H1 (cell line): ENCODE results near the gene PXN. TPM values are rescaled to one million over a fixed set of nuclear protein-coding genes. Genes with fewer than 3 reads are reported as not detected.

Source experiments
- CTCF ChIA-PET: fragments of 300-600 bp; sonication (Branson Sonifier 250); formaldehyde crosslinking; loops from one replicate; lab custom pipeline; 2021; ENCODE audit not compliant: partially characterized antibody; lab: Charles Lee
- POLR2A ChIA-PET: fragments of 300-600 bp; sonication (Branson Sonifier 250); formaldehyde crosslinking; loops from one replicate; lab custom pipeline; 2021; ENCODE audit warnings: inconsistent platforms; ENCODE audit not compliant: partially characterized antibody; lab: Charles Lee
- DNase-seq, 2 experiments: peaks; one replicate each; pipeline versions ENCODE4 v3.0.0 to v3.0.0-alpha.2; 2010 to 2022; ENCODE audit warnings: low spot score in 2 of 2, low read depth in 1 of 2, mixed read lengths in 1 of 2
- FAIRE-seq: peaks from 2 replicates; lab custom pipeline; 2011; peaks lifted over from hg19 to GRCh38; lab: Jason Lieb, UNC
- H2AFZ ChIP-seq: 2 replicates; pipeline ENCODE4 v1.8.1; 2012; ENCODE audit warnings: low read length, inconsistent platforms
- H2AK5ac ChIP-seq: 2 replicates; pipeline ENCODE4 v1.6.1; 2013; ENCODE audit warnings: low read depth, low read length
- H2BK120ac ChIP-seq: replicated peaks from 2 replicates; pipeline ENCODE3; 2013; ENCODE audit warnings: low read depth, low read length, inconsistent platforms
- H2BK12ac ChIP-seq: 2 replicates; pipeline ENCODE4 v1.6.1; 2013; ENCODE audit warnings: low read depth, low read length
- H2BK15ac ChIP-seq: 2 replicates; pipeline ENCODE4 v1.6.1; 2013; ENCODE audit warnings: low read length
- H2BK20ac ChIP-seq: 2 replicates; pipeline ENCODE4 v1.6.1; 2013; ENCODE audit warnings: low read length
- H2BK5ac ChIP-seq: 2 replicates; pipeline ENCODE4 v1.6.1; 2013; ENCODE audit warnings: low read depth, low read length
- H3K14ac ChIP-seq: 2 replicates; pipeline ENCODE4 v1.6.1; 2013; ENCODE audit warnings: inconsistent platforms; ENCODE audit not compliant: insufficient read length
- H3K18ac ChIP-seq: 2 replicates; pipeline ENCODE4 v1.6.1; 2013; ENCODE audit warnings: low read length; ENCODE audit errors: extremely low read depth
- H3K23ac ChIP-seq: 2 replicates; pipeline ENCODE4 v1.6.1; 2013; ENCODE audit warnings: inconsistent platforms; ENCODE audit not compliant: insufficient read length
- H3K23me2 ChIP-seq: 2 replicates; pipeline ENCODE4 v1.6.1; 2013; ENCODE audit warnings: low read depth, low read length
- H3K27ac ChIP-seq: 2 replicates; pipeline ENCODE4 v1.6.1; 2011; ENCODE audit warnings: low read depth, low read length, inconsistent platforms
- H3K27me3 ChIP-seq, 4 experiments: replicated peaks in 1 of 4; 1 replicate in 1 of 4; 2 replicates in 3 of 4; pipeline versions ENCODE4 v1.6.1 to v1.8.1; 2011 to 2013; ENCODE audit warnings: low read length in 3 of 4, mild to moderate bottlenecking in 3 of 4, inconsistent platforms in 2 of 4, mixed read lengths in 2 of 4, moderate library complexity in 1 of 4; ENCODE audit not compliant: control insufficient read depth in 3 of 4, insufficient read depth in 3 of 4; ENCODE audit errors: extremely low read depth in 1 of 4
- H3K36me3 ChIP-seq, 4 experiments: 2 replicates each; pipeline versions ENCODE4 v1.6.1 to v1.8.1; 2011 to 2013; ENCODE audit warnings: mild to moderate bottlenecking in 4 of 4, low read length in 3 of 4, moderate library complexity in 2 of 4, control low read depth in 1 of 4, inconsistent platforms in 1 of 4; ENCODE audit not compliant: insufficient read depth in 4 of 4, control insufficient read depth in 2 of 4
- H3K4ac ChIP-seq: replicated peaks from 2 replicates; pipeline ENCODE3; 2013; ENCODE audit warnings: low read length, low read depth, mixed read lengths, inconsistent platforms; ENCODE audit not compliant: insufficient read length
- H3K4me1 ChIP-seq, 4 experiments: replicated peaks in 1 of 4; 1 replicate in 1 of 4; 2 replicates in 3 of 4; pipeline versions ENCODE4 v1.6.1 to v1.8.1; 2011 to 2013; ENCODE audit warnings: low read length in 3 of 4, inconsistent platforms in 2 of 4, mixed read lengths in 1 of 4; ENCODE audit not compliant: insufficient read depth in 4 of 4, control insufficient read depth in 3 of 4
- H3K4me2 ChIP-seq, 2 experiments: 2 replicates each; pipeline versions ENCODE4 v1.6.1 to v1.8.1; 2011 to 2013; ENCODE audit warnings: low read depth in 2 of 2, low read length in 2 of 2, control low read depth in 1 of 2, inconsistent platforms in 1 of 2, mild to moderate bottlenecking in 1 of 2; ENCODE audit not compliant: insufficient read depth in 1 of 2
- H3K4me3 ChIP-seq, 4 experiments: fragments of 200-600, 300-600 bp in 1 of 4; sonication (generic), shearing (Covaris generic), sonication (Bioruptor Twin) in 1 of 4; 2 replicates each; pipeline versions ENCODE4 v1.5.1 to v1.8.1; 2011 to 2016; ENCODE audit warnings: low read length in 4 of 4, low read depth in 3 of 4, control low read depth in 2 of 4, inconsistent platforms in 2 of 4, mild to moderate bottlenecking in 2 of 4, mixed read lengths in 1 of 4, moderate library complexity in 1 of 4; ENCODE audit not compliant: insufficient read depth in 2 of 4; ENCODE audit errors: extremely low read depth in 1 of 4
- H3K56ac ChIP-seq: replicated peaks from 2 replicates; pipeline ENCODE3; 2013; ENCODE audit warnings: low read depth, mild to moderate bottlenecking, mixed read lengths, low read length, inconsistent platforms; ENCODE audit not compliant: insufficient read length
- H3K79me1 ChIP-seq: 2 replicates; pipeline ENCODE4 v1.6.1; 2013; ENCODE audit warnings: low read depth, low read length, control low read depth
- H3K79me2 ChIP-seq, 2 experiments: 2 replicates each; pipeline versions ENCODE4 v1.6.1 to v1.8.1; 2012 to 2013; ENCODE audit warnings: low read length in 2 of 2, mild to moderate bottlenecking in 2 of 2, inconsistent platforms in 1 of 2; ENCODE audit not compliant: insufficient read depth in 2 of 2, control insufficient read depth in 1 of 2
- H3K9ac ChIP-seq, 4 experiments: replicated peaks in 1 of 4; 1 replicate in 1 of 4; 2 replicates in 3 of 4; pipeline versions ENCODE4 v1.6.1 to v1.8.1; 2011 to 2013; ENCODE audit warnings: low read depth in 3 of 4, low read length in 3 of 4, control low read depth in 2 of 4, mild to moderate bottlenecking in 2 of 4, moderate library complexity in 2 of 4, inconsistent platforms in 1 of 4; ENCODE audit errors: extremely low read depth in 1 of 4
- H3K9me3 ChIP-seq, 2 experiments: 2 replicates each; pipeline versions ENCODE4 v1.6.1 to v1.8.1; 2012 to 2013; ENCODE audit warnings: mild to moderate bottlenecking in 2 of 2, moderate library complexity in 2 of 2, control low read depth in 1 of 2, inconsistent platforms in 1 of 2, low read depth in 1 of 2, low read length in 1 of 2, mixed read lengths in 1 of 2; ENCODE audit not compliant: insufficient read depth in 2 of 2
- H4K20me1 ChIP-seq, 2 experiments: replicated peaks in 1 of 2; 2 replicates each; pipeline versions ENCODE3 to v1.8.1; 2011 to 2013; ENCODE audit warnings: inconsistent platforms in 2 of 2, low read length in 2 of 2, mild to moderate bottlenecking in 1 of 2; ENCODE audit not compliant: insufficient read depth in 2 of 2, control insufficient read depth in 1 of 2
- H4K5ac ChIP-seq: 2 replicates; pipeline ENCODE4 v1.6.1; 2013; ENCODE audit warnings: low read length, low read depth, mixed read lengths, inconsistent platforms; ENCODE audit not compliant: insufficient read length
- H4K8ac ChIP-seq: 2 replicates; pipeline ENCODE4 v1.8.0; 2013; ENCODE audit warnings: mild to moderate bottlenecking, moderate library complexity, low read length, inconsistent platforms; ENCODE audit not compliant: insufficient read depth; ENCODE audit errors: extremely low read depth
- H4K91ac ChIP-seq: replicated peaks from 2 replicates; pipeline ENCODE3; 2013; ENCODE audit warnings: low read length, mixed read lengths, inconsistent platforms; ENCODE audit not compliant: insufficient read length
- EP300 ChIP-seq, 2 experiments: IDR thresholded peaks; 1 replicate in 1 of 2; 2 replicates in 1 of 2; pipeline ENCODE4 v1.6.1; 2011 to 2012; ENCODE audit warnings: low read depth in 2 of 2, low read length in 2 of 2, mild to moderate bottlenecking in 2 of 2, borderline replicate concordance in 1 of 2, inconsistent platforms in 1 of 2, moderate library complexity in 1 of 2
- POLR2AphosphoS5 ChIP-seq: IDR thresholded peaks from 2 replicates; pipeline ENCODE4 v1.6.1; 2011; ENCODE audit warnings: low read depth, low read length
- RNF2 ChIP-seq: fragments of 200-900, 300-1000 bp; sonication (generic); IDR thresholded peaks from 2 replicates; pipeline ENCODE4 v1.7.1; 2016; ENCODE audit warnings: borderline replicate concordance, low read depth, mild to moderate bottlenecking, antibody characterized with exemption, low read length; ENCODE audit not compliant: poor library complexity, severe bottlenecking; ENCODE audit errors: missing control alignments
- WGBS, 2 experiments: shearing (Covaris generic) in 1 of 2; methylation state at CpG; one replicate each; pipeline versions ENCODE4 v1.1.6 to v1.1.7; 2013 to 2015; ENCODE audit warnings: low lambda C conversion rate in 2 of 2, mixed read lengths in 2 of 2, inconsistent platforms in 1 of 2, low coverage in 1 of 2, missing lambda C conversion rate in 1 of 2; ENCODE audit not compliant: insufficient replicate concordance in 2 of 2, insufficient coverage in 1 of 2, insufficient read length in 1 of 2; ENCODE audit errors: extremely low coverage in 1 of 2, missing lambda C conversion rate in 1 of 2; 5-methylcytosine and 5-hydroxymethylcytosine counted together
- polyA plus RNA-seq, 7 experiments: library from polyadenylated mRNA; depleted of rRNA in 3 of 7; stranded (reverse) in 5 of 7; unstranded in 2 of 7; fragments of >200 nt in 5 of 7; fragments of 200-250 nt in 2 of 7; gene quantifications; 1 replicate in 5 of 7; 2 replicates in 1 of 7; 4 replicates in 1 of 7; pipeline versions ENCODE4 v1.2.1 to v1.2.3, GENCODE V29; 2011 to 2013; ENCODE audit warnings: missing spikeins in 2 of 7, mixed read lengths in 2 of 7
- total RNA-seq: library from RNA; stranded (reverse); fragmentation: NEBNext Ultra II Directional; extraction: Animal tissue kit (Norgen Biotek cat#: 25700); gene quantifications from 2 replicates; pipeline ENCODE4 v1.2.1, GENCODE V29; 2021

Gene PXN
- total and polyA plus RNA-seq, 2 of the 8 experiments (the other 6 are each of a cell fraction or from before 2014, with no cell fraction given) = 51.0 to 105 TPM

- H3K18ac ChIP-seq = no peak overlapping the region
- DNase-seq (no peak), FAIRE-seq (no peak)
- H3K9me3 ChIP-seq = no peaks in the 10 kb centered on the region
- H2BK15ac ChIP-seq = no peak overlapping the region
- no peak overlapping the region for H2AK5ac ChIP-seq
- ChIA-PET CTCF (interaction anchor here (0.8 to 1.4 kb wide), 4 partner anchors 10 to 60 kb away, joined by 3 read pairs; no protein-coding TSS in a partner anchor), POLR2A (interaction anchor here (1.0 to 20.9 kb wide), 4 partner anchors 11 to 24 kb away, joined by 3 to 358 read pairs (median 6); partner anchors contain the start of genes GCN1 and RPLP0)
- H3K9ac ChIP-seq = no peak overlapping the region
- no peaks in the 10 kb centered on the region; the same call in 1 of the 2 replicates for H3K79me1 ChIP-seq
- H3K14ac ChIP-seq = no peak overlapping the region
- H3K79me2 ChIP-seq = no peaks in the 10 kb centered on the region; a peak in 1 of 4 replicates
- H3K4me2 ChIP-seq = no peak overlapping the region
- H3K56ac ChIP-seq = no peak overlapping the region
- H2BK12ac ChIP-seq = no peak overlapping the region
- H4K20me1 ChIP-seq = peaks cover 4 to 13% of the 10 kb centered on the region in 2 experiments
- no peak overlapping the region for H4K91ac ChIP-seq
- H3K4me3 ChIP-seq = no peak overlapping the region
- H3K23me2 ChIP-seq = no peaks in the 10 kb centered on the region
- no peak overlapping the region for H2BK20ac ChIP-seq
- H3K27me3 ChIP-seq = no peaks in the 10 kb centered on the region
- peaks cover 46 to 82% (median 73%) of the 10 kb centered on the region in 4 experiments for H3K36me3 ChIP-seq
- no peak overlapping the region for H2BK120ac ChIP-seq
- WGBS, 2 experiments = 99% methylated on average over 11 of the region's 11 CpGs; no CpG with 5 or more reads in 1 of the 2 experiments
- H4K5ac ChIP-seq = no peak overlapping the region
- H2AFZ ChIP-seq = no peak overlapping the region
- no peak for TF ChIP-seq EP300 (IDR thresholded peaks at IDR 0.05; ENCODE audit: borderline replicate concordance in 1 of 2, low read depth in 2 of 2, low read length in 2 of 2)
- no peak for TF ChIP-seq RNF2
- no peak for TF ChIP-seq POLR2AphosphoS5
- TF ChIP-seq, all 59 proteins: peak for 0
- Histone ChIP-seq H3K4me1 (no peaks in the 10 kb centered on the region), H2BK5ac (no peak overlapping the region), H3K23ac (no peak overlapping the region), H4K8ac (no peak overlapping the region), H3K27ac (no peak overlapping the region), H3K4ac (no peak overlapping the region)
Measured at GRCh38 chr12:120175537-120175936, 90.0 kb downstream of the PXN start.
